Activated CD4-positive, alpha-beta T cell treated with anti-CD3 and anti-CD28 coated beads, Interleukin-2, amount 10 ng/mL, durations not matched to agents 7 days and 5 days (primary cell): ENCODE data around the gene GPR39. TPM values are rescaled to one million over a fixed set of nuclear protein-coding genes. Genes with fewer than 3 reads are reported as not detected.

Source experiments
- CTCF ChIA-PET: fragments of 350-600 bp; sonication (Branson Sonifier 250); formaldehyde crosslinking; loops from one replicate; lab custom pipeline; 2021; ENCODE audit warnings: antibody characterized with exemption; lab: Charles Lee
- POLR2A ChIA-PET: fragments of 350-600 bp; sonication (Branson Sonifier 250); formaldehyde crosslinking; loops from one replicate; lab custom pipeline; 2021; ENCODE audit warnings: antibody characterized with exemption; lab: Charles Lee
- DNase-seq: peaks from one replicate; pipeline ENCODE4 v3.0.0-alpha.2; 2020
- H3K27ac Mint-ChIP-seq: one replicate; pipeline ENCODE4 v1.8.0; 2021; ENCODE audit warnings: mild to moderate bottlenecking, moderate library complexity, mixed read lengths
- H3K27me3 Mint-ChIP-seq: one replicate; pipeline ENCODE4 v1.8.0; 2021; ENCODE audit warnings: mixed read lengths
- H3K36me3 Mint-ChIP-seq: one replicate; pipeline ENCODE4 v1.8.0; 2021; ENCODE audit warnings: low read depth, mixed read lengths
- H3K4me1 Mint-ChIP-seq: one replicate; pipeline ENCODE4 v1.8.0; 2021; ENCODE audit warnings: mixed read lengths
- H3K4me3 Mint-ChIP-seq: one replicate; pipeline ENCODE4 v1.8.0; 2021; ENCODE audit warnings: mild to moderate bottlenecking, moderate library complexity, mixed read lengths
- H3K9me3 Mint-ChIP-seq: one replicate; pipeline ENCODE4 v1.8.0; 2021; ENCODE audit warnings: mixed read lengths
- total RNA-seq, 2 experiments: library from RNA; stranded (reverse); gene quantifications; one replicate each; pipeline ENCODE4 v1.2.3, GENCODE V29; 2021

GPR39 gene
- total RNA-seq, 2 experiments from 2014 or later, result not detected

DNA sequence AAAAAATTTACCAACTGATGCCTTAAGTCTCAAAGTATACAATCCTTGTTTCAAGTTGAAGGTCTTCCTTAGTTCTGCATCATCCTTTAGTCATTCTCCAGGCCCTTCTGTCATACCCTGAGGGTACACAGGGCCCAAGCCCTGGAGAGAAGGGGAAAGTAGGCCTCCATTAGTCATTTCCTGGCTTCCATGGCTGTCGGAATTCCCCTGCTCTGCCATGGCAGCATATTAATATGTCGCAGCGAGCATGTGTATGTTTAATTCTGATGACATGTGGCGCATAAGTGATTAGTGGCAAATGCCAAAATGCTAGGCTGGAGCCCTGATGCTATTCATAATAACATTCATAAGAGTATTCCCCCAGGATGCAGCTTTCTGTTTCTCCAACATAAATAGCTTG is 22.1 kb downstream of the GPR39 start:
- CTCF ChIA-PET, result no interaction called here
- Mint-ChIP-seq H3K36me3 (no peaks in the 10 kb centered on the region), H3K27ac (no peak overlapping the region), H3K4me3 (no peak overlapping the region), H3K4me1 (no peaks in the 10 kb centered on the region), H3K27me3 (no peaks in the 10 kb centered on the region), H3K9me3 (no peaks in the 10 kb centered on the region)
- no peak for DNase-seq
- POLR2A ChIA-PET, result no interaction called here

DNA sequence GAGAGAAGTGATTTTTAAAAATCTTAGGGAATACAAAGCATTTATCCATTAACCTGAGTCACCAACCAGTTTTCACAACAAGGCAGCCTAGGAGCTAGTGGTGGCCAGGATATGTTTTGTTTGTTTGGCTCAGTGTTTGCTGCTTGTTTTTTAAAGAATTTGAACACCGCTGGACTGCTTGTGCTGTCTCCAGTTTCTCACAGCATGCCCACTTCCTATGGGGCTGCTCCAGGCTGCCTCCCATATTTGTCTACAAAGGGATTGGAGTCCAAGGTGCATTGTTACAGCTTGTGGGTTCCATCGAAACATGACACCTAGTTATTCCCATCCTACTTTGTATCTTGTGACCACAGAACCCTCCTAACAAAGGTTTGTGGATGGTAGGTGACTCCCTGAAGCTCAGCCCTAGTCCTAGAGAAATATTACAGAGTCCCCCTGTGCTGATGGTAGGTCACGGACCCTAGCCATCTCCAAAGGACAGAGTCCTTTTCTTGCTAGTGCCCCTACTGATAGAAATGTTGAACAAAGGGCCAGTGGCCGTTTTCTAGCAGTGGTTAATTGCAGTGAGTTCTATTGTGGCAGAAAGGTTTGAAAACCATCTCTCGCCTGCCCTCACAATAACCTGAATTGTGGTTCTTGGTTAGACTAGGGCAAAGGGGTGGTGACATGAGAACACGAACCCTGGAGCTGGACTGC is 23.2 kb downstream of the GPR39 start:
- no peak overlapping the region for H3K27ac Mint-ChIP-seq
- POLR2A ChIA-PET, result interaction anchor here (0.6 kb wide), 1 partner anchor 12 kb away, joined by 3 read pairs; no protein-coding TSS in a partner anchor

DNA sequence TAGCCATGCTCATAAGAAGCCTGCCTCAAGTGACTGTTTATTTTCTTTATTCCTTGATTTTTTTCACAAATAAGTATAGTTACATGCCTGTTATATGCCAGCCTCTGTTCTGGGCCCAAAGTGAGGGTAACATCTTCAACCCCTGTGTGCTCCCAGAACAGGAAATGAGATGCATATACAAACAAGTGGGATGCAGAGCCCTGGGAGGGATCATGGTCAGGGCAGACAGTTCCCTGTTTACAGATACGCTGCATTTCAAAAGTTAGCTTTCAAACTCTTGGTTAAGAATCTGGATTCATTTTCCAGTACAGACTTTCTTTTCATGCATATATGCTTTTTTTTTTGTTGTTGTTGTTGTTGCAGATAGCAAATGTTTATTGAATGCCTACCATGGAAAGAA is 24.4 kb downstream of the GPR39 start:
- no peak overlapping the region for H3K4me3 Mint-ChIP-seq
- no peaks in the 10 kb centered on the region for H3K4me1 Mint-ChIP-seq
- no peaks in the 10 kb centered on the region for H3K36me3 Mint-ChIP-seq
- DNase-seq, result no peak
- ChIA-PET POLR2A (no interaction called here), CTCF (no interaction called here)
- no peak overlapping the region for H3K27ac Mint-ChIP-seq
- H3K27me3 Mint-ChIP-seq, result no peaks in the 10 kb centered on the region
- no peaks in the 10 kb centered on the region for H3K9me3 Mint-ChIP-seq

More for the DNA sequence above, 23.2 kb downstream of the GPR39 start:
- CTCF ChIA-PET, result no interaction called here
- Mint-ChIP-seq H3K4me3 (no peak overlapping the region), H3K36me3 (no peaks in the 10 kb centered on the region), H3K4me1 (no peaks in the 10 kb centered on the region), H3K9me3 (no peaks in the 10 kb centered on the region), H3K27me3 (no peaks in the 10 kb centered on the region)
- no peak for DNase-seq

DNA sequence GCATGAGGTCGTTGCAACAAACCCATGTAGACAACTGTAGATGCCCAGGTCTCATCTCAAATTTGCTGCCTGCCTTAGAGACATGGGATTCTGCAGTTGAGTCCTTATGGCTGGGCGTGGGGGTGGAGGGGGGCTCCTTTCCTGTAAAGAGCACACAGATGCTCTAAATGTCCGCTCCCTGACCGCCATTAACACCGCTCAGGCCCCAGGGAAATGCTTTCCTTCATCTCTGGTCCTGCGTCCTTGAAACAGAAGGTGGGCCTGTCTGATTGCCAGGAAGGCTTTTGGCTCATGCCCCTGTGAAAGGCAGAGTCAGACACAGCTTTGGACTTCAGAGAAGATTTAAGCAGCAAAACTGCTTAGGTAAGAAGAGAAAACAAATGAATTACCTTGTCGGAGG is 25.7 kb downstream of the GPR39 start:
- no peak overlapping the region for H3K27ac Mint-ChIP-seq

DNA sequence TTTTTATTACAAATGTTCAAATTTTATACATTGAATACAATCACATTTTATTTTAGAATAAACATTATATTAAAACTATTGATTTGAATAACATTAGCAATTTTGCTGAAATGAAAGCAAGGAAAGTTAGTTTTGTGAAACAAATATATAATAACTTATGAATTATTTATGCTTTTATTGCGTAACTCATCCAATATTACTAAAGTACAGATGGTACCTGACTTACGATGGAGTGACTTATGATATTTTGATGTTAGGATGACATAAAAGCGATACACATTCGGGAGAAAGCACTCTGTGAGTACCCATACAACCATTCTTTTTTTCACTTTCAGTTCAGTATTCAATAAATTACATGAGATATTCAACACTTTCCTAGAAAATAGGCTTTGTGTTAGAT is 26.5 kb downstream of the GPR39 start:
- H3K27ac Mint-ChIP-seq, result no peak overlapping the region
- POLR2A ChIA-PET, result no interaction called here

More for the DNA sequence above, 25.7 kb downstream of the GPR39 start:
- POLR2A ChIA-PET, result no interaction called here
- H3K36me3 Mint-ChIP-seq, result no peaks in the 10 kb centered on the region
- CTCF ChIA-PET, result no interaction called here
- no peak for DNase-seq
- no peak overlapping the region for H3K4me3 Mint-ChIP-seq
- H3K27me3 Mint-ChIP-seq, result no peaks in the 10 kb centered on the region
- H3K4me1 Mint-ChIP-seq, result no peaks in the 10 kb centered on the region
- H3K9me3 Mint-ChIP-seq, result no peaks in the 10 kb centered on the region

DNA sequence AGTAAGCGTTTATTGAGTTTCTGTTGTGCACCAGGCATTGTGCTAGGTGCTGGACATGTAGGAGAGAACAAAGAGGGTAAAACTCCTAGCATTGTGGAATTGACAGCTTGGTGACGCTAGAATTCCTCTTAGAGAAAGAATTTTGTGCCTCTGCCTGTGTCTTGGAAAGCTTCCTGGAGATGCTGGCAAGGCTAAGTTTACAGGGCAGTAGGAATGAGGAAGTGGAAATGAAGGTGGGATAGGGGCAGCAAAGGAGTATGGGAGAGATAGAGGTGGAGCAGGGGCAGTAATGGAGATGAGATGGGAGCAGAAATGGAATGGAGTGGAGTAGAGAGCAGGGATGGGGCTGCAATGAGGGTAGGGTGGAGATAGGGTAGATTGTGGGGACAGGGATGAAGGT is 29.8 kb downstream of the GPR39 start:
- no peak for DNase-seq
- Mint-ChIP-seq H3K9me3 (peaks cover 4% of the 10 kb centered on the region), H3K4me3 (no peak overlapping the region), H3K4me1 (no peaks in the 10 kb centered on the region), H3K27me3 (no peaks in the 10 kb centered on the region), H3K36me3 (no peaks in the 10 kb centered on the region), H3K27ac (no peak overlapping the region)
- ChIA-PET POLR2A (no interaction called here), CTCF (no interaction called here)

More for the DNA sequence above, 26.5 kb downstream of the GPR39 start:
- CTCF ChIA-PET, result no interaction called here
- Mint-ChIP-seq H3K9me3 (no peaks in the 10 kb centered on the region), H3K36me3 (no peaks in the 10 kb centered on the region), H3K27me3 (no peaks in the 10 kb centered on the region), H3K4me3 (no peak overlapping the region), H3K4me1 (no peaks in the 10 kb centered on the region)
- DNase-seq, result no peak

DNA sequence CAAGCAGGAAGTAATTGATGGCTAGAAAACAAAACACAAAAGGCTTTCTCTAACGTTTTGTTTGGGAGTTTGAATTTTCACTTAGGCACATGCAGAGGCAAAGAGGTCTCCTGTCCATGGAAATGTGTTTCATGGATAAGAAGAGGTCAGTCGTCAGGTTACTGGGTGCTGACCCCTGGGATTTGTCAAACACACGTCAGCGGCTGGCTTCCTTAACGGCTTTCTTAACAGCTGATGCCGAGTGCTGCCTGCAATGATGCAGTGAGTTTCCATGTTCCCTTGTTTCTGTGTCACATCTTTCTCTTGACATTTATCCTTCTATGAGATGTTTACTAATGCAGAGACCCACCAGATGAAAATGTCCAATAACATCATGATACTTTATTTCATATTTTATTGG is 31.7 kb downstream of the GPR39 start:
- no peak for DNase-seq
- POLR2A ChIA-PET, result no interaction called here
- Mint-ChIP-seq H3K9me3 (peaks cover 6% of the 10 kb centered on the region), H3K27me3 (no peaks in the 10 kb centered on the region), H3K36me3 (no peaks in the 10 kb centered on the region), H3K4me3 (no peak overlapping the region), H3K4me1 (no peaks in the 10 kb centered on the region), H3K27ac (no peak overlapping the region)
- CTCF ChIA-PET, result no interaction called here

DNA sequence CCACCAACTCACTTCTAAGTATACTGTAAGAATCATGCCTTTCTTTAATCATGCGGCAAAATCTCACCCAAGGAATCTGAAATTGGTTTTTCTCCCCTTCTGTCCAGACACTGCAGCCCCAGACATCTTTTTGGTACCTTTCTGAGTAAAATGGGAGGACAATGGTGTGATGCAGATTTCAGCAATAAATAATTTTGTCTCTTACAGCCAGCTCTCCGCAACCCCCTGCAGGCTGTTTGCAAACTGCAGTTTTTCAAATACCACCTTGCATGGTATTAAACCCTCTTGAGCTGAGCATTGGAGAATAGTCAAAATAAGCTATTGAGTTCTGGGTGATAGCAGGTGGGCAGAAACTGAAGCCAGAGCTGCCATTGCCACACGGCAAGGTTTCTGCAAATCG is 32.2 kb downstream of the GPR39 start:
- H3K27me3 Mint-ChIP-seq, result no peaks in the 10 kb centered on the region
- H3K4me1 Mint-ChIP-seq, result no peaks in the 10 kb centered on the region
- POLR2A ChIA-PET, result no interaction called here

DNA sequence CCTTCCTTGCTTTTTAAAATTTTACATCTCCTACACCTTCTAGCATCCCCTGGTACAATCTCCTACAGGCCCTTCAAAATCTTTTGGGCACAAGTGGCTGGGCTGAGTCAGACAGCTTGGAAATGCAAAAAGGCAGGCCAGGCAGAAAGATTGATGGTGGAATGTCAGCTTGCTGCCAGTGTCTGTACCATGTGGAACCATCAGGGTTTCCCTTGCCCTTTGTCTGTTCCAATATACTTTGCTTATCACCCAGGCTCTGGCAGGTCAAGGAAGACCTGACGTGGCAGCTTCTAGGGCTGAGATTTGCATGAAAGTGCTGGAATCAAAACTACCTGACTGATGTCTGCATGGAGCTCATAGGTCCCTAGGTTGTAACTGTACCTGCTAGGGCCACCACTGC is 33.3 kb downstream of the GPR39 start:
- Mint-ChIP-seq H3K27me3 (no peaks in the 10 kb centered on the region), H3K4me1 (no peaks in the 10 kb centered on the region), H3K4me3 (no peak overlapping the region), H3K9me3 (peaks cover 6% of the 10 kb centered on the region), H3K36me3 (no peaks in the 10 kb centered on the region), H3K27ac (no peak overlapping the region)
- no peak for DNase-seq
- ChIA-PET CTCF (interaction anchor here (1.4 kb wide), 1 partner anchor 10 kb away, joined by 3 read pairs; no protein-coding TSS in a partner anchor), POLR2A (no interaction called here)

More for the DNA sequence above, 32.2 kb downstream of the GPR39 start:
- Mint-ChIP-seq H3K27ac (no peak overlapping the region), H3K4me3 (no peak overlapping the region), H3K9me3 (peaks cover 6% of the 10 kb centered on the region), H3K36me3 (no peaks in the 10 kb centered on the region)
- no peak for DNase-seq
- CTCF ChIA-PET, result no interaction called here

DNA sequence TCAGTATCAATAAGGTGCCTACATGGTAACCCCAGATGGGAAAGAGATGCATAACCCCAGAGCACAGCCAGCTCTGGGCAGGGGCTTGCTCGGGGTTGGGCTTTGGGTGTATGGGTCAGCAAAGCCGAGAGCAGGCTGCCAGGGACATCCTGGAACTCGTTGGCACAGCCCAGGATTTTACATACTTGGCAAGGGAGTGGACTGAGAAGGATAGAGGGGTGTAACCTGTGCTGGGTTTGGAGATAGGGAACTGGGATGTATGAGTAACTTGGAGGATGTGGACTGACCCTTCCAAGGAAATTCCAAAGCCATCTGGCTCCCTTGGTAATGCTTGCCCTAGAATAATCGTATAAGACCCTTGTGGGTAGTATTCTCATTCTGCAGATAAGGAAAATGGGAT is 44.2 kb downstream of the GPR39 start:
- H3K4me3 Mint-ChIP-seq, result no peak overlapping the region
- H3K9me3 Mint-ChIP-seq, result peaks cover 16% of the 10 kb centered on the region
- no peaks in the 10 kb centered on the region for H3K4me1 Mint-ChIP-seq
- H3K36me3 Mint-ChIP-seq, result no peaks in the 10 kb centered on the region
- ChIA-PET POLR2A (no interaction called here), CTCF (no interaction called here)
- no peak for DNase-seq
- no peak overlapping the region for H3K27ac Mint-ChIP-seq
- H3K27me3 Mint-ChIP-seq, result no peaks in the 10 kb centered on the region

DNA sequence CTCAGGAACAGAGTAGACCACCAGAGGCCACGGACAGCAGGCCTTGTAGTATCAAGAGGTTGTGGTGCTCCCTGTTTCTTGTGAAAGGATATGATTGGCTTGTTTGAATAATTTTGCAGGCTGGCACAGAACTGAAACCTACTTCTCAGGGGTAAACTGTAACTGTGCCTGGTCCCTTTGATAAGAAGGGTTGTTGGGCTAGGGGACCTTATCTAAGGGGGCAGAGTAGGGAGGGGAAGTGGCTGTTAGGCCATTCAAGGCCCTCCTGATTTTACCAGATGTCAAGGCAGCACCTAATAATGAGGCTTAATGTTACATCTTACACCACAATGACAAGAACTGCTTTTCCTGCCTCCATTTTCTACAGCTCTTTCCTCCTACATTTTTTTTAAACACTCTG is 45.6 kb downstream of the GPR39 start:
- POLR2A ChIA-PET, result no interaction called here

DNA sequence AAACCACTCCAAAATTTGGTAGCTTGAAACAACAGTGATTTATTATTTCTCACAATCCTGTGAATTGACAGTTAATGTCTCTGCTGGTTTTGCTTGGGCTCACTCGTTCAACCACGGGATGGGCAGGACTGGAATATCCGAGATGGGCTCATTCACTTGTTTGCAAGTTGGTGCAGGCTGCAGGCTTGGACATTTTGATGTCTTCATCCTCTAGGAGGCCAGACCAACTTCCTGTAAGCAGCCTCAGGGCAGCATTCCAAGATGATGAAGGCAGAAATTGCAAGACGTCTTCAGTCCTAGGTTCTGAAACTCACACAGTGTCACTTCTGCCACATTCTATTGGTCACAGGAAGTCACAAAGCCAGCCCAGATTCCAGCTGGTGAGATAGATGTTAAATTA is 47.1 kb downstream of the GPR39 start:
- no peak for DNase-seq
- H3K9me3 Mint-ChIP-seq, result peaks cover 19% of the 10 kb centered on the region
- no peaks in the 10 kb centered on the region for H3K27me3 Mint-ChIP-seq
- no peak overlapping the region for H3K4me3 Mint-ChIP-seq
- no peak overlapping the region for H3K27ac Mint-ChIP-seq
- ChIA-PET CTCF (no interaction called here), POLR2A (no interaction called here)
- H3K36me3 Mint-ChIP-seq, result no peaks in the 10 kb centered on the region
- H3K4me1 Mint-ChIP-seq, result no peaks in the 10 kb centered on the region

More for the DNA sequence above, 45.6 kb downstream of the GPR39 start:
- Mint-ChIP-seq H3K4me1 (no peaks in the 10 kb centered on the region), H3K27ac (no peak overlapping the region), H3K36me3 (no peaks in the 10 kb centered on the region), H3K27me3 (no peaks in the 10 kb centered on the region), H3K4me3 (no peak overlapping the region), H3K9me3 (peaks cover 19% of the 10 kb centered on the region)
- DNase-seq, result no peak
- CTCF ChIA-PET, result no interaction called here

DNA sequence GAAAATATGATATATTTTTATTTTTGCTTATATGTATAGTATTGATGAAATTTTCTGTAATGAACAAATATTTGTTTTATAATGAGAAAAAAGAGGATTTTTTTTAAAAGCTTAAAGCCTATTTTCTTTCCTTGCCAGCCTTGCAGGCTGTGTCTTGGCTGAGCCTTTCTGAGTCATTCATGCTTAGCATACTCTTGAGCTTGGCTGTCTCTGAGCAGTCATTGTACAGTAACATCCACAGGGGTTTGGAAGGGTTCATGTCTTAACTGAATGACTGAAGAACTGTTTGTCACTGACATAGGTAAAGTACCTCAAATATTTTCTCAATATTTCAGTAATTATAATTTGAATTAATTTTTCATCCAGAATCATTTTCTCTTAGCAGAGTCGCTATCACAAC is 49.3 kb downstream of the GPR39 start:
- DNase-seq, result no peak
- no peak overlapping the region for H3K4me3 Mint-ChIP-seq
- no peaks in the 10 kb centered on the region for H3K36me3 Mint-ChIP-seq
- no peaks in the 10 kb centered on the region for H3K27me3 Mint-ChIP-seq
- no peaks in the 10 kb centered on the region for H3K4me1 Mint-ChIP-seq
- POLR2A ChIA-PET, result no interaction called here
- CTCF ChIA-PET, result no interaction called here
- H3K9me3 Mint-ChIP-seq, result peaks cover 17% of the 10 kb centered on the region
- H3K27ac Mint-ChIP-seq, result no peak overlapping the region

DNA sequence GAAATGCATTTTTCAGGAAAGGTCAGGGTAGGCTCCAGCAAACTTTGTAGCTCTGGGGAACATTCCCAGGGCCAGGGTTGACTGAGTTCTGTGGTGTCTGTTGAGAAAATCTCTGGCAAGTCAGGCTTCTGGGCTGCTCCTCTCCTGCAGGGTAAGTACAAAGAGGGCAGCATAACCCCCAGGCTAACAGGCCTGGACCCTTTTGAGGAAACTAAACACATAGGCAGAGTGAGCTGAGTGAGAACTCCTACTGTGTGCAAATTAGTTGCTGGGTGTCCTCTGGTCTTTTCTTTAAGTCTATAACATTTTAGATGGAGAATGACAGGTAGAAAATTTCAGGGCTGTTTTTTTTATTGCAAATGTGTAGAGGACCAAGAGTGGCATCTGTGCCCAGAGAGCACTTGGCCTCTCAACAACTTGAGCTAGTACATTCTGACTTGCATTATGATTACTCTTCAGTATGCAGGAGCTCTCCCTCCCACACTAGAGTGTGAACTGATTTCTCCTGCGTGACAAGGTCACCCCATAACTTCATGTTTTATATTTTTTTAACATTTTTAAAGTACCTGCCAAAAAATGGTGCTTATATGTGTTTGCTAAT is 49.9 kb downstream of the GPR39 start:
- H3K4me1 Mint-ChIP-seq, result no peaks in the 10 kb centered on the region
- DNase-seq, result no peak
- H3K27me3 Mint-ChIP-seq, result no peaks in the 10 kb centered on the region
- CTCF ChIA-PET, result no interaction called here
- POLR2A ChIA-PET, result no interaction called here
- H3K36me3 Mint-ChIP-seq, result no peaks in the 10 kb centered on the region
- no peak overlapping the region for H3K27ac Mint-ChIP-seq
- no peak overlapping the region for H3K4me3 Mint-ChIP-seq
- H3K9me3 Mint-ChIP-seq, result peaks cover 17% of the 10 kb centered on the region
